Peyer's patch (tissue), 4 donors: Measurements from ENCODE around the gene USP24. TPM values are rescaled to one million over a fixed set of nuclear protein-coding genes. Genes with fewer than 3 reads are reported as not detected.

Experiments used
- DNase-seq, 3 donors: peaks; one replicate each; pipeline ENCODE4 v3.0.0-alpha.2; 2017 to 2019
- H3K27ac ChIP-seq, 4 donors: fragments of 200-600 bp; sonication (generic); one replicate each; pipeline ENCODE4 v1.5.1; 2016 to 2019
- H3K27me3 ChIP-seq, 2 donors: fragments of 200-600 bp; sonication (generic); one replicate each; pipeline ENCODE4 v1.5.1; 2019
- H3K36me3 ChIP-seq, 3 donors: fragments of 200-600 bp; sonication (generic); one replicate each; pipeline ENCODE4 v1.5.1; 2016 to 2019
- H3K4me1 ChIP-seq, 4 donors: fragments of 200-600 bp; sonication (generic); one replicate each; pipeline ENCODE4 v1.5.1; 2016 to 2019
- H3K4me3 ChIP-seq, 4 donors: fragments of 200-600 bp; sonication (generic); 1 replicate in 3 of 4; 2 replicates in 1 of 4; pipeline ENCODE4 v1.5.1; 2016 to 2019; ENCODE audit warnings: mild to moderate bottlenecking in 1 of 4
- H3K9me3 ChIP-seq, 4 donors: fragments of 200-600 bp; sonication (generic); one replicate each; pipeline ENCODE4 v1.5.1; 2016 to 2019; ENCODE audit warnings: mild to moderate bottlenecking in 1 of 4
- POLR2A ChIP-seq, 2 donors: fragments of 450-650 bp; IDR thresholded peaks; one replicate each; pipeline ENCODE4 v1.5.1; 2017; ENCODE audit warnings: antibody characterized with exemption in 2 of 2, mild to moderate bottlenecking in 2 of 2, moderate library complexity in 2 of 2
- total RNA-seq, 4 donors: library from RNA; depleted of rRNA; stranded (reverse); fragments of >200 nt; gene quantifications; one replicate each; pipeline ENCODE4 v1.1.0, GENCODE V29; 2016
- TF ChIP-seq, protein P1 (sequence below), 6 experiments: fragments of 450-650 bp in 4 of 6; fragments of 200-600 bp in 2 of 6; sonication (generic) in 1 of 6; IDR thresholded peaks; one replicate each; pipeline ENCODE4 v1.5.1; 2017 to 2019; ENCODE audit warnings: antibody characterized with exemption in 6 of 6, mild to moderate bottlenecking in 3 of 6, moderate library complexity in 1 of 6

Gene USP24
- total RNA-seq, 4 donors from 2014 or later: 37.1 to 130 (median 47.0) TPM

DNA sequence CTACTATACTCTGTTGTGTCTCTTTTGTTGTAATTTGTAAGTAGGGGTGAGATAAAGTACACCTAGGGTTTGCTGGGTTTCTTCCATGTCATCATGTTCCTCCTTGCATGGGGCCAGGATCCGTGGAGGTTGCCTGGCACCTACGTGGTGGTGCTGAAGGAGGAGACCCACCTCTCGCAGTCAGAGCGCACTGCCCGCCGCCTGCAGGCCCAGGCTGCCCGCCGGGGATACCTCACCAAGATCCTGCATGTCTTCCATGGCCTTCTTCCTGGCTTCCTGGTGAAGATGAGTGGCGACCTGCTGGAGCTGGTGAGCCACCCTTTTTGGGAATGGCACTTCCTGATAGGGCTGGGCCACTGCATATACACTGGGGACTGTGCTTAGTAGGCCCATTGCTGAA is 171.4 kb downstream of the USP24 start:
- H3K36me3 ChIP-seq: peaks cover 0 to 12% (median 0%) of the 10 kb centered on the region in 3 donors
- no peak for TF ChIP-seq POLR2A (IDR thresholded peaks at IDR 0.05)
- TF ChIP-seq, protein P1, sequence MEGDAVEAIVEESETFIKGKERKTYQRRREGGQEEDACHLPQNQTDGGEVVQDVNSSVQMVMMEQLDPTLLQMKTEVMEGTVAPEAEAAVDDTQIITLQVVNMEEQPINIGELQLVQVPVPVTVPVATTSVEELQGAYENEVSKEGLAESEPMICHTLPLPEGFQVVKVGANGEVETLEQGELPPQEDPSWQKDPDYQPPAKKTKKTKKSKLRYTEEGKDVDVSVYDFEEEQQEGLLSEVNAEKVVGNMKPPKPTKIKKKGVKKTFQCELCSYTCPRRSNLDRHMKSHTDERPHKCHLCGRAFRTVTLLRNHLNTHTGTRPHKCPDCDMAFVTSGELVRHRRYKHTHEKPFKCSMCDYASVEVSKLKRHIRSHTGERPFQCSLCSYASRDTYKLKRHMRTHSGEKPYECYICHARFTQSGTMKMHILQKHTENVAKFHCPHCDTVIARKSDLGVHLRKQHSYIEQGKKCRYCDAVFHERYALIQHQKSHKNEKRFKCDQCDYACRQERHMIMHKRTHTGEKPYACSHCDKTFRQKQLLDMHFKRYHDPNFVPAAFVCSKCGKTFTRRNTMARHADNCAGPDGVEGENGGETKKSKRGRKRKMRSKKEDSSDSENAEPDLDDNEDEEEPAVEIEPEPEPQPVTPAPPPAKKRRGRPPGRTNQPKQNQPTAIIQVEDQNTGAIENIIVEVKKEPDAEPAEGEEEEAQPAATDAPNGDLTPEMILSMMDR (IDR thresholded peaks at IDR 0.05): no peak

DNA sequence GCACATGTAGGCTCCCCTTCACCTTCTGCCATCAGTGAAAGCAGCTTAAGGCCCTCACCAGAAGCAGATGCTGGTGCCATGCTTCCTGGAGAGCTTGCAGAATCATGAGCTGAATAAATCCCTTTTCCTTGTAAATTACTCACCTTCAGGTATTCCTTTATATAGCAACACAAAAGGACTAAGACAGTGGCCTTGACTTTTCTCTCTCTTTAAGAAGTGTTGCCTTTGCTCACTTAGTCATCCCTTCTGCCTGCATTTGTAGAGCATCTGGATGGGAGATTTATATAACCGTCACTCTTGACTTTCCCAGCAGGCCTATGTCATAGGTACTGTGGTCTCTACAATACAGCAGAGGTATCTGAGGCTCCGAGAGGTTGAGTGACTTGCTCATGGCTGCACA is 172.2 kb downstream of the USP24 start:
- no peak for DNase-seq
- Histone ChIP-seq H3K4me3 (no peak overlapping the region), H3K9me3 (no peaks in the 10 kb centered on the region), H3K27me3 (no peaks in the 10 kb centered on the region), H3K4me1 (peaks cover 0 to 19% (median 0%) of the 10 kb centered on the region in 4 donors), H3K36me3 (peaks cover 0 to 7% (median 0%) of the 10 kb centered on the region in 3 donors), H3K27ac (no peak overlapping the region)
- TF ChIP-seq, protein P1 (IDR thresholded peaks at IDR 0.05): no peak
- TF ChIP-seq POLR2A (IDR thresholded peaks at IDR 0.05): no peak

More for the DNA sequence above, 171.4 kb downstream of the USP24 start:
- H3K9me3 ChIP-seq: no peaks in the 10 kb centered on the region
- H3K4me1 ChIP-seq: peaks cover 0 to 19% (median 0%) of the 10 kb centered on the region in 4 donors
- H3K27ac ChIP-seq: no peak overlapping the region
- peak in 1 of 3 donors; percentile 43 for DNase-seq
- H3K4me3 ChIP-seq: no peak overlapping the region
- H3K27me3 ChIP-seq: no peaks in the 10 kb centered on the region

DNA sequence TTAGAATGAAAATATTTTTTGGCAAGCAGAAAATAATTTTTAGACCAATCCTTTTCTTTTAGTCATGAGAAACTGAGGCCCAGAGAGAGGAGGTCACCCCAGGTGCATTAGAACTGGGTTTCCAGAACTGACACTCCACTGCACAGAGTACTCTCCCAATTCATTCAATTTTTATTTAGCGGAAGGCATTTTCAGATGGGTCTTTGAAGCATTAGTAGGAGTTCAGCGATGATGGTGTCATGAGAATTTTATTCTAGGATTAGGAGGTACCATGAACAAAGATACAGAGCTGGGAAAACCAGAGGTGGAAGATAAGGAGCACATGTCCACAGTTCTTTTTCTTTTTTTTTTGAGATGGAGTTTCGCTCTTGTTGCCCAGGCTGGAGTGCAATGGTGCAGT is 173.6 kb downstream of the USP24 start:
- no peak for DNase-seq
- Histone ChIP-seq H3K27ac (no peak overlapping the region), H3K4me1 (peaks cover 0 to 19% (median 0%) of the 10 kb centered on the region in 4 donors), H3K27me3 (no peaks in the 10 kb centered on the region), H3K9me3 (no peaks in the 10 kb centered on the region), H3K4me3 (no peak overlapping the region), H3K36me3 (peaks cover 0 to 4% (median 0%) of the 10 kb centered on the region in 3 donors)
- TF ChIP-seq POLR2A (IDR thresholded peaks at IDR 0.05): no peak
- TF ChIP-seq, protein P1 (IDR thresholded peaks at IDR 0.05): no peak

DNA sequence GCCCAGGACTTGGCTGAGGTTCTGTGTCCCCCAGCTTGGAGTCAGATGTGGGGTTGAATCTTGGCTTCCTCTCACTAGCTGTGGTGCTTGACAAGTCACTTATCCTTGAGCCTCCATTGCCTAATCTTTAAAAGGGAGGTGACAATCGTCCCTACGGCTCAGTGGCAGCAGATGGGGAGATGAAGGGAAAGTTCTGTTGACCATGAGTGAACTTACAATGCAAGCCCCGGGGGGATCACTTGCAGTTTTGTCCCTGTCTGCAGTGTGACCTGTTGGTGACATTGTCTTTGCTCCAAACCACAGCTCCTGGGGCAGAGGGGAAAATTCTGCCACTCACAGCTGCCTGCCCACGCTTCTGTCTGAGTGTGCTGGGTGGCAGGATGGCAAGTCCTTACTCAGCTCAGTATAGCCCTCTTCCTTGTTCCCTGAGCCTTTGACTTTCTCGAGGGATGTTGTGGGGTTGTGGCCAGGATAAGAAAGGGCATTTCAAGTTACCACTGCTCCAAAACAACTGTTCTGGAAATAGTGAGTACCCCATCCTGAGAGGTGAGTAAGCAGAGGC is 174.2 kb downstream of the USP24 start:
- DNase-seq: no peak
- Histone ChIP-seq H3K36me3 (peaks cover 0 to 2% (median 0%) of the 10 kb centered on the region in 3 donors), H3K27me3 (no peaks in the 10 kb centered on the region), H3K4me3 (peak overlapping the region in 2 of 4 donors; percentile 56 to 58), H3K9me3 (no peaks in the 10 kb centered on the region), H3K4me1 (peaks cover 0 to 19% (median 0%) of the 10 kb centered on the region in 4 donors), H3K27ac (no peak overlapping the region)
- no peak for TF ChIP-seq POLR2A (IDR thresholded peaks at IDR 0.05)
- TF ChIP-seq, protein P1 (IDR thresholded peaks at IDR 0.05): no peak

DNA sequence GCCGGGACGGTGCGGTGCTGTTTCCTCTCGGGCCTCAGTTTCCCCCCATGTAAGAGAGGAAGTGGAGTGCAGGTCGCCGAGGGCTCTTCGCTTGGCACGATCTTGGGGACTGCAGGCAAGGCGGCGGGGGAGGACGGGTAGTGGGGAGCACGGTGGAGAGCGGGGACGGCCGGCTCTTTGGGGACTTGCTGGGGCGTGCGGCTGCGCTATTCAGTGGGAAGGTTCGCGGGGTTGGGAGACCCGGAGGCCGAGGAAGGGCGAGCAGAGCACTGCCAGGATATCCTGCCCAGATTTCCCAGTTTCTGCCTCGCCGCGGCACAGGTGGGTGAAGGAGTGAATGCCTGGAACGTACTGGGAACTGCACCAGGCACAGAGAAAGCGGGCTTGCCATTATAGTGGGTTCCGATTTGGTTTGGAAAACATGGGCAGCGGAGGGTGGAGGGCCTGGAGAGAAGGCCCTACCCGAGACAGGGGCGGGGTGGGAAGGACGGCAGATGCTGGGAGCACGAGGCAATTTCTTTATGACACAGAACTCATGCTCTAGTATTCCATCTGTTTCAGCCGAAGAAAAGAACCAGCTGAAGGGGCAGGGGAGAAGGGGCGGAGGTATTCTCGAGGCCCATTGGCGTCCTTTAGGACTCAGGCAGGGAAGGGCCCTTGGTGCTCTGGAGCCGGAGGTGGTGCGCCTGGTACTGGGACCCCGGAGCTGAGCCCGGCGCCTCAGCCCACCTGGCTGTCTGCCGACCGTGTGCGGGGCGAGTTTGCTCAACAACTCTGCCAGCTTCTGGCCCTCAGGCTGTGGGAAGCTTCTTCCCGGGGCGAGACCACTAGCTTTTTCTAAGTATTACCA is 174.9 kb downstream of the USP24 start:
- TF ChIP-seq POLR2A (IDR thresholded peaks at IDR 0.05): no peak
- TF ChIP-seq, protein P1 (IDR thresholded peaks at IDR 0.05): no peak
- no peaks in the 10 kb centered on the region for H3K9me3 ChIP-seq
- no peaks in the 10 kb centered on the region for H3K27me3 ChIP-seq
- H3K27ac ChIP-seq: peak overlapping the region in 1 of 4 donors; percentile 17
- H3K4me3 ChIP-seq: peak overlapping the region in 3 of 4 donors; percentile 25 to 58 (median 56)
- H3K36me3 ChIP-seq: no peaks in the 10 kb centered on the region
- DNase-seq: no peak
- peaks cover 0 to 19% (median 0%) of the 10 kb centered on the region in 4 donors for H3K4me1 ChIP-seq
